ENCODE data around the gene C4BPA.

DNA sequence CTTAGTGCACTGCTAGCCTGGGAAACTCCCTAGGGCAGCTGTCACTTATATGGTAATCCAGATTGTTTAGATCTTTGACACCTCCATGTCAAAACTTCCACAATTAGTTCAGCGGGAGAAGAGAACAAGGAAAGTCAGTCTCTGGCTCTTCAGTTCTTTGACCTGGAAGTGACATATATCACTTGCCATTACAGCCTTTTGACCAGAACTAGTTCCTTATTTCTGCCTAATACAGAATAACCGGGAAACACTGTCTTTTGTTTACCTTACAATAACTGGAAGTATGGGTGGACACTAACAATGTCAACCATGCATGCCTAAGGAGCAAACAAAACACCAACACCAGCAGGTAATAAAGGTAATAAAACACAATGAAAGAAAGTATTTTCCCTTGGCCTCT lies 68.3 kb downstream of the C4BPA start:
- TF ChIP-seq, protein P1, sequence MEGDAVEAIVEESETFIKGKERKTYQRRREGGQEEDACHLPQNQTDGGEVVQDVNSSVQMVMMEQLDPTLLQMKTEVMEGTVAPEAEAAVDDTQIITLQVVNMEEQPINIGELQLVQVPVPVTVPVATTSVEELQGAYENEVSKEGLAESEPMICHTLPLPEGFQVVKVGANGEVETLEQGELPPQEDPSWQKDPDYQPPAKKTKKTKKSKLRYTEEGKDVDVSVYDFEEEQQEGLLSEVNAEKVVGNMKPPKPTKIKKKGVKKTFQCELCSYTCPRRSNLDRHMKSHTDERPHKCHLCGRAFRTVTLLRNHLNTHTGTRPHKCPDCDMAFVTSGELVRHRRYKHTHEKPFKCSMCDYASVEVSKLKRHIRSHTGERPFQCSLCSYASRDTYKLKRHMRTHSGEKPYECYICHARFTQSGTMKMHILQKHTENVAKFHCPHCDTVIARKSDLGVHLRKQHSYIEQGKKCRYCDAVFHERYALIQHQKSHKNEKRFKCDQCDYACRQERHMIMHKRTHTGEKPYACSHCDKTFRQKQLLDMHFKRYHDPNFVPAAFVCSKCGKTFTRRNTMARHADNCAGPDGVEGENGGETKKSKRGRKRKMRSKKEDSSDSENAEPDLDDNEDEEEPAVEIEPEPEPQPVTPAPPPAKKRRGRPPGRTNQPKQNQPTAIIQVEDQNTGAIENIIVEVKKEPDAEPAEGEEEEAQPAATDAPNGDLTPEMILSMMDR (IDR thresholded peaks at IDR 0.05): no peak
- TF ChIP-seq POLR2A (IDR thresholded peaks at IDR 0.05): no peak

All from esophagus squamous epithelium (tissue), 4 donors.